Prostate gland (tissue), 2 donors: Measurements from ENCODE around the gene UNC50. TPM values are rescaled to one million over a fixed set of nuclear protein-coding genes. Genes with fewer than 3 reads are reported as not detected.

Experiments used
- DNase-seq: peaks from one replicate; pipeline ENCODE4 v3.0.0-alpha.2; 2019; ENCODE audit warnings: low spot score
- H3K27ac ChIP-seq, 2 donors: fragments of 200-600 bp; sonication (generic); 2 replicates each; pipeline ENCODE4 v1.5.1; 2017 to 2019
- H3K27me3 ChIP-seq: fragments of 200-600 bp; sonication (generic); replicated peaks from 2 replicates; pipeline ENCODE4 v1.5.1; 2019; ENCODE audit not compliant: insufficient read depth
- H3K36me3 ChIP-seq, 2 donors: fragments of 200-600 bp; sonication (generic); 1 replicate in 1 of 2; 2 replicates in 1 of 2; pipeline versions ENCODE4 v1.5.1 to v1.8.1; 2017 to 2019
- H3K4me1 ChIP-seq: fragments of 200-600 bp; sonication (generic); replicated peaks from 2 replicates; pipeline ENCODE4 v1.5.1; 2019
- H3K4me3 ChIP-seq, 2 donors: fragments of 200-600 bp; sonication (generic); 2 replicates each; pipeline ENCODE4 v1.5.1; 2017 to 2019
- H3K9me3 ChIP-seq: fragments of 200-600 bp; sonication (generic); 2 replicates; pipeline ENCODE4 v1.5.1; 2017
- POLR2A ChIP-seq: fragments of 450-650 bp; IDR thresholded peaks from one replicate; pipeline ENCODE4 v1.6.1; 2016; ENCODE audit warnings: antibody characterized with exemption, mild to moderate bottlenecking
- POLR2AphosphoS5 ChIP-seq: sonication (generic); formaldehyde crosslinking; IDR thresholded peaks from one replicate; pipeline ENCODE4 v1.6.1; 2017; ENCODE audit warnings: antibody characterized with exemption
- WGBS: methylation state at CpG from one replicate; pipeline ENCODE4 v1.1.5; 2018; 5-methylcytosine and 5-hydroxymethylcytosine counted together
- intact Hi-C: fragments of 100-400 bp; cut with DNase I; formaldehyde crosslinking; loops from one replicate; pipeline ENCODE4 v1.14.2; 2022
- total RNA-seq, 2 donors: library from RNA; depleted of rRNA; stranded (reverse); fragments of >200 nt; gene quantifications; one replicate each; pipeline ENCODE4 v1.1.0, GENCODE V29; 2016
- TF ChIP-seq, protein P1 (sequence below), 4 experiments: fragments of 200-600 bp in 2 of 4; fragments of 450-650 bp in 2 of 4; sonication (generic) in 2 of 4; IDR thresholded peaks; 1 replicate in 3 of 4; 2 replicates in 1 of 4; pipeline ENCODE4 v1.5.1; 2016 to 2019; ENCODE audit warnings: antibody characterized with exemption in 4 of 4, mild to moderate bottlenecking in 2 of 4, moderate library complexity in 2 of 4

The UNC50 gene
- total RNA-seq, 2 donors from 2014 or later, result 42.5 to 49.9 TPM

DNA sequence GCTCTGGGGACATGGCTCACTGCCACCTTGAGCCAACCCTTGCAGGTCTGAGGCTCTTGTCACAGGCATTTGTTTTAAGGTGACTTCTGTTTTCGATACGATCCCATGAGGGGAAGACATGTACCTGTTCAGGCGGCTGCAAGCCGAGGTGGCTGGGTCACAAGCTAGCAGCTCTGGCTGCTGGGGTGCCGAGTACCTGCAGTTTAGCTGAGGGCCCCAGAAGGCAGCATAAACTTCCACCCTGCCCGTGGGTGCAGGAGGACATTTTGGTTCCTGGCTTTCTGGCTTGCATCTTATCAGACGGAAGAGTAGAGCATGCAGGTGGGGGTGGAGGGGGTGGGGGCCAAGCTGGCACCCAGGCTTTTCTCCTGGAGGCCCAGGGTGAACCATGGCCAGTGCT, 28.5 kb upstream of the UNC50 start:
- Histone ChIP-seq H3K4me3 (no peak overlapping the region), H3K27ac (no peak overlapping the region), H3K27me3 (no peaks in the 10 kb centered on the region), H3K4me1 (no peaks in the 10 kb centered on the region), H3K9me3 (no peaks in the 10 kb centered on the region), H3K36me3 (peaks cover 0 to 3% of the 10 kb centered on the region in 2 donors)
- WGBS, result 79% methylated on average over 7 of the region's 7 CpGs
- no peak for TF ChIP-seq POLR2A
- TF ChIP-seq, protein P1, sequence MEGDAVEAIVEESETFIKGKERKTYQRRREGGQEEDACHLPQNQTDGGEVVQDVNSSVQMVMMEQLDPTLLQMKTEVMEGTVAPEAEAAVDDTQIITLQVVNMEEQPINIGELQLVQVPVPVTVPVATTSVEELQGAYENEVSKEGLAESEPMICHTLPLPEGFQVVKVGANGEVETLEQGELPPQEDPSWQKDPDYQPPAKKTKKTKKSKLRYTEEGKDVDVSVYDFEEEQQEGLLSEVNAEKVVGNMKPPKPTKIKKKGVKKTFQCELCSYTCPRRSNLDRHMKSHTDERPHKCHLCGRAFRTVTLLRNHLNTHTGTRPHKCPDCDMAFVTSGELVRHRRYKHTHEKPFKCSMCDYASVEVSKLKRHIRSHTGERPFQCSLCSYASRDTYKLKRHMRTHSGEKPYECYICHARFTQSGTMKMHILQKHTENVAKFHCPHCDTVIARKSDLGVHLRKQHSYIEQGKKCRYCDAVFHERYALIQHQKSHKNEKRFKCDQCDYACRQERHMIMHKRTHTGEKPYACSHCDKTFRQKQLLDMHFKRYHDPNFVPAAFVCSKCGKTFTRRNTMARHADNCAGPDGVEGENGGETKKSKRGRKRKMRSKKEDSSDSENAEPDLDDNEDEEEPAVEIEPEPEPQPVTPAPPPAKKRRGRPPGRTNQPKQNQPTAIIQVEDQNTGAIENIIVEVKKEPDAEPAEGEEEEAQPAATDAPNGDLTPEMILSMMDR (IDR thresholded peaks at IDR 0.05), result no peak
- TF ChIP-seq POLR2AphosphoS5, result no peak
- DNase-seq, result no peak
- intact Hi-C loops, result no loop called here

DNA sequence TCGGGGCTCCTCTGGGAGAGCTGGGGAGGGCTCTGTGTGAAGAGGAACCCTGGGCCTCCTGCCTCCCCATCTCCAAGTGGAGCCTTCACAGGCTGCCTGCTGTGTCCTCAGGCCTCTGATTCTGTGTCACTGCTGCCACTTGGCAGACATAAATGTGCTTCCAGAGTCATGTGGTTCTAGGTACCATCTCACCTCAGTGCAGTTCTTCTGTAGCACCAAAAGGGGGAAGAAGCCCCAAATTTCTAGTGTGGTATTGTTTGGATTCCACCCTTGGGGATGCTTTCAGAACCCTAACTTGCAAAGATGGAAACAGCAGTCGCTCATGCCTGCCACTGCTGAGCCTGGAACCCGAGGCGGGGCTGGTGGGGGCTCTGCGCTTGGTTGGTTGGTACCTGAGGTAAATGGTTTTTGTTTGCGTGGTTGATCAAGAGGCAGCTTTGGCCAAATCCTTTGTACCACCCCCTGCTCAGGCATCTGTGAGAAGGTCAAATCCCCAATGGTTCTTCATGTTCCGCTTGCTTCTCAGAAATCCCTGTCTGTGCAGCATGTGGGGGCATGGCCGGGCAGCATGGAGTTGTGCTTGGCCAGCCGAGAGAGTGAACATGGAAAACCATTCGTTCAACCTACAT, 27.6 kb upstream of the UNC50 start:
- 92% methylated on average over 10 of the region's 10 CpGs for WGBS
- Histone ChIP-seq H3K9me3 (no peaks in the 10 kb centered on the region), H3K27ac (no peak overlapping the region), H3K27me3 (no peaks in the 10 kb centered on the region), H3K36me3 (peaks cover 0 to 3% of the 10 kb centered on the region in 2 donors), H3K4me1 (no peaks in the 10 kb centered on the region), H3K4me3 (no peak overlapping the region)
- no peak for TF ChIP-seq POLR2AphosphoS5
- TF ChIP-seq, protein P1 (IDR thresholded peaks at IDR 0.05), result no peak
- no peak for TF ChIP-seq POLR2A
- intact Hi-C loops, result no loop called here
- DNase-seq, result no peak

DNA sequence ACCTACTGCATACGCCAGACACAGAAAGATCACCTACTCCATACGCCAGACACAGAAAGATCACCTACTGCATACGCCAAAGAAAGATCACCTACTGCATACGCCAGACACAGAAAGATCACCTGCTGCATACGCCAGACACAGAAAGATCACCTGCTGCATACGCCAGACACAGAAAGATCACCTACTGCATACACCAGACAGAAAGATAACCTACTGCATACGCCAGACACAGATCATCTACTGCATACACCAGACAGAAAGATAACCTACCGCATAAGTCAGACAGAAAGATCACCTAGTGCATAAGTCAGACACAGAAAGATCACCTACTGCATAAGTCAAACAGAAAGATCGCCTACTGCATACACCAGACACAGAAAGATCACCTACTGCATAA, 25.9 kb upstream of the UNC50 start:
- 94% methylated on average over 9 of the region's 9 CpGs for WGBS
- Histone ChIP-seq H3K4me1 (no peaks in the 10 kb centered on the region), H3K9me3 (no peaks in the 10 kb centered on the region), H3K4me3 (no peak overlapping the region), H3K27me3 (no peaks in the 10 kb centered on the region), H3K36me3 (no peaks in the 10 kb centered on the region), H3K27ac (no peak overlapping the region)
- intact Hi-C loops, result no loop called here
- DNase-seq, result no peak
- TF ChIP-seq POLR2A, result no peak
- TF ChIP-seq, protein P1 (IDR thresholded peaks at IDR 0.05), result no peak
- TF ChIP-seq POLR2AphosphoS5, result no peak

DNA sequence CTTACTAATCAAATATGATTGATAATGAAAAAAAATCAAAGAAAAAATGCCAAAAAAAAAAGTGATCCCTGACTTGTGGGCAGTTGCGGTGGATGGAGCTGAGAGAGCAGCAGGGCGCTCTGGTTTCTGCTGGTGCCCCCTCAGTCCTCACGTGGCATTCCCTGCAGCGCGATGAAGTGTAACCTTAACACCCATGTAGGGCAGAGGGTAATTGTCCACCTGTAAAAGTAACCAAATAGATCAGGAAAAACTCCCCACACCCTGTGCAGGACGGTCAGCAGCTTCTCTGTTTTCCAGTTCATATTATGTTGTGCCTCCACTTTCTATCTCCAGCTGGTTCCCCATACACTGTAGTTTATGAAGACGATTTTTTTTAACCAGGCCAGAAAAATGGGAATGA, 25.1 kb upstream of the UNC50 start:
- 91% methylated on average over 7 of the region's 7 CpGs for WGBS
- Histone ChIP-seq H3K36me3 (no peaks in the 10 kb centered on the region), H3K27me3 (no peaks in the 10 kb centered on the region)

More for the DNA sequence above, 25.1 kb upstream of the UNC50 start:
- no peak for TF ChIP-seq POLR2AphosphoS5
- TF ChIP-seq, protein P1 (IDR thresholded peaks at IDR 0.05), result no peak
- TF ChIP-seq POLR2A, result no peak
- Histone ChIP-seq H3K4me3 (no peak overlapping the region), H3K4me1 (no peaks in the 10 kb centered on the region), H3K27ac (no peak overlapping the region), H3K9me3 (no peaks in the 10 kb centered on the region)
- DNase-seq, result no peak
- intact Hi-C loops, result no loop called here
